Posterior vena cava (tissue), 2 donors: ENCODE measurements around the gene CELF1. TPM values are rescaled to one million over a fixed set of nuclear protein-coding genes. Genes with fewer than 3 reads are reported as not detected.

Experiments used
- total RNA-seq, 2 donors: library from RNA; stranded (reverse); fragmentation: NEBNext Ultra II Directional; extraction: Animal tissue kit (Norgen Biotek cat#: 25700); gene quantifications; one replicate each; pipeline ENCODE4 v1.2.1, GENCODE V29; 2021
- donor health status: DM: yes; HTN: yes; CAD: no.
- donor health status: DM: yes; HTN: yes; CAD: no.

CELF1 gene
- total RNA-seq, 2 donors from 2014 or later: 83.8 to 96.3 TPM

Other genes starting within 250 kb of the CELF1 start
- under 1 TPM; 0.19 to 0.37 TPM for gene MYBPC3, start 200.4 kb downstream of the CELF1 start, total RNA-seq
- gene SPI1, start 174.6 kb downstream of the CELF1 start, total RNA-seq: 10 to 100 TPM; 27.7 to 47.0 TPM
- gene SLC39A13, start 144.5 kb downstream of the CELF1 start, total RNA-seq: 10 to 100 TPM; 96.1 to 98.1 TPM
- gene PSMC3, start 126.7 kb downstream of the CELF1 start, total RNA-seq: 100 to 1,000 TPM; 104 to 129 TPM
- under 1 TPM; 0.33 to 0.69 TPM for gene RAPSN, start 104.0 kb downstream of the CELF1 start, total RNA-seq
- gene PTPMT1, start 12.5 kb upstream of the CELF1 start, total RNA-seq: 10 to 100 TPM; 28.9 to 29.2 TPM
- gene KBTBD4, start 25.8 kb upstream of the CELF1 start, total RNA-seq: 10 to 100 TPM in 1 of 2 donors, 1 to 10 TPM in 1; 9.5 to 12.3 TPM
- gene NDUFS3, start 25.9 kb upstream of the CELF1 start, total RNA-seq: 10 to 100 TPM; 65.6 to 70.3 TPM
- 1 to 10 TPM; 3.4 to 7.2 TPM for gene FAM180B, start 33.5 kb upstream of the CELF1 start, total RNA-seq
- gene C1QTNF4, start 41.3 kb upstream of the CELF1 start, total RNA-seq: 1 to 10 TPM; 2.0 to 7.1 TPM
- gene MTCH2, start 89.4 kb upstream of the CELF1 start, total RNA-seq: 10 to 100 TPM; 56.3 to 63.4 TPM
- under 1 TPM; 0.48 to 0.79 TPM for gene AGBL2, start 162.2 kb upstream of the CELF1 start, total RNA-seq
- gene FNBP4, start 214.2 kb upstream of the CELF1 start, total RNA-seq: 10 to 100 TPM; 76.0 to 76.6 TPM